ENCODE data around the gene ANO10. TPM values are rescaled to one million over a fixed set of nuclear protein-coding genes. Genes with fewer than 3 reads are reported as not detected.

ANO10 gene
- total and polyA plus RNA-seq, 2 of the 8 experiments (the other 6 are each of a cell fraction or from before 2014, with no cell fraction given), result 38.0 to 53.2 TPM

GRCh38 chr3:43618142-43618541, 3.7 kb downstream of the ANO10 start (continued):
- TF ChIP-seq USF2 (IDR thresholded peaks at IDR 0.05; ENCODE audit: low read length), result no peak

Measured in H1 (cell line).